ENCODE results near the gene TGFBR3. TPM values are rescaled to one million over a fixed set of nuclear protein-coding genes. Genes with fewer than 3 reads are reported as not detected.

Gene TGFBR3
- total and polyA plus RNA-seq, 7 donors: 1.2 to 170 (median 92.2) TPM

DNA sequence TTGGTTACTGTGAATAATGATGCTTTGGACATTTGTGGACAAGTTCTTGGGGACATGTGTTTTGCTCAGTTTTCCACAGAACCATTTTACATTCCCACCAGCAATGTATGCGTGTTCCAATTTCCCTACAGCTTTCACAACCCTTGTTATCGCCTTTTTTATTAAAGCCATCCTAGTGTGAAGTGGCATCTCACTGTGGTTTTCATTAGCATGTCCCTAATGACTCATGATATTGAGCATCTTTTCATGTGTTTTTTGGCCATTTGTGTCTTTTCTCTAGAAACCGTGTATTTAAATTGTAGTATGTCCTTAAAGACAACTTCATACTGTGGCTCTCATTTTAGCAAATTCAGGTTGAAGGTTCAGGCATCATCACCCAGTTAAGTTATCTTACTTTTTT lies 132.1 kb downstream of the TGFBR3 start:
- TF ChIP-seq POLR2AphosphoS5 (IDR thresholded peaks at IDR 0.05) (no peak), EP300 (IDR thresholded peaks at IDR 0.05) (no peak), POLR2A (IDR thresholded peaks at IDR 0.05) (no peak)
- TF ChIP-seq, protein P1, sequence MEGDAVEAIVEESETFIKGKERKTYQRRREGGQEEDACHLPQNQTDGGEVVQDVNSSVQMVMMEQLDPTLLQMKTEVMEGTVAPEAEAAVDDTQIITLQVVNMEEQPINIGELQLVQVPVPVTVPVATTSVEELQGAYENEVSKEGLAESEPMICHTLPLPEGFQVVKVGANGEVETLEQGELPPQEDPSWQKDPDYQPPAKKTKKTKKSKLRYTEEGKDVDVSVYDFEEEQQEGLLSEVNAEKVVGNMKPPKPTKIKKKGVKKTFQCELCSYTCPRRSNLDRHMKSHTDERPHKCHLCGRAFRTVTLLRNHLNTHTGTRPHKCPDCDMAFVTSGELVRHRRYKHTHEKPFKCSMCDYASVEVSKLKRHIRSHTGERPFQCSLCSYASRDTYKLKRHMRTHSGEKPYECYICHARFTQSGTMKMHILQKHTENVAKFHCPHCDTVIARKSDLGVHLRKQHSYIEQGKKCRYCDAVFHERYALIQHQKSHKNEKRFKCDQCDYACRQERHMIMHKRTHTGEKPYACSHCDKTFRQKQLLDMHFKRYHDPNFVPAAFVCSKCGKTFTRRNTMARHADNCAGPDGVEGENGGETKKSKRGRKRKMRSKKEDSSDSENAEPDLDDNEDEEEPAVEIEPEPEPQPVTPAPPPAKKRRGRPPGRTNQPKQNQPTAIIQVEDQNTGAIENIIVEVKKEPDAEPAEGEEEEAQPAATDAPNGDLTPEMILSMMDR (IDR thresholded peaks at IDR 0.05): no peak
- Histone ChIP-seq H3K27me3 (no peaks in the 10 kb centered on the region), H3K4me1 (peaks cover 0 to 87% (median 78%) of the 10 kb centered on the region in 4 donors), H3K36me3 (no peaks in the 10 kb centered on the region), H3K4me3 (no peak overlapping the region), H3K27ac (peak overlapping the region; percentile 59 to 79 (median 75)), H3K9me3 (no peaks in the 10 kb centered on the region)
- no peak for DNase-seq
- intact Hi-C loops (cut with DNase I): no loop called here
- 80 to 91% methylated on average over 3 of the region's 3 CpGs for WGBS, 2 donors

DNA sequence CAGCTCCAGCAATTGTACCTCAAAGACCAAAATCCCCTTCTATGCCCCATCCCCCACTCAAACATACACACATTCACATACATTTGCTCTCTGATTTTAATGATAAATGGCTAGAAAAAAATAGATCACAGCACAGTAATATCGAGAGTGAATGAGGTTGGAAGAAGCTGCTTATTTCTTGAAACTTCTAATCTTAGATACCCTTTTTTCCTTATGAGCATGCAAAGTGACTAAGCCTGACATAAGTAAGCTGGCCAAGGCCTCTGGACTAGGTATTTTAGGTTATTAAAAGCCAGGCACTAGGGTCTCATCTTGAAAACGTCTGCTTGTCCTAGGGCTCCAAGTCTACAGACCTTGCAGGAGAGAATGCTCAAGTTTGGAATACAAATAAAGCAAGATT lies 133.6 kb downstream of the TGFBR3 start:
- no peak overlapping the region for H3K4me3 ChIP-seq
- TF ChIP-seq EP300 (IDR thresholded peaks at IDR 0.05) (no peak), POLR2AphosphoS5 (IDR thresholded peaks at IDR 0.05) (no peak), POLR2A (IDR thresholded peaks at IDR 0.05) (no peak)
- TF ChIP-seq, protein P1 (IDR thresholded peaks at IDR 0.05): no peak
- 79 to 84% methylated on average over 2 of the region's 2 CpGs for whole genome bisulfite sequencing, 2 donors
- DNase-seq: no peak
- peaks cover 0 to 83% (median 63%) of the 10 kb centered on the region in 4 donors for H3K4me1 ChIP-seq
- H3K27ac ChIP-seq: peak overlapping the region; percentile 64 to 79 (median 75)
- intact Hi-C loops (cut with DNase I): no loop called here
- no peaks in the 10 kb centered on the region for H3K27me3 ChIP-seq
- H3K36me3 ChIP-seq: no peaks in the 10 kb centered on the region
- H3K9me3 ChIP-seq: no peaks in the 10 kb centered on the region

DNA sequence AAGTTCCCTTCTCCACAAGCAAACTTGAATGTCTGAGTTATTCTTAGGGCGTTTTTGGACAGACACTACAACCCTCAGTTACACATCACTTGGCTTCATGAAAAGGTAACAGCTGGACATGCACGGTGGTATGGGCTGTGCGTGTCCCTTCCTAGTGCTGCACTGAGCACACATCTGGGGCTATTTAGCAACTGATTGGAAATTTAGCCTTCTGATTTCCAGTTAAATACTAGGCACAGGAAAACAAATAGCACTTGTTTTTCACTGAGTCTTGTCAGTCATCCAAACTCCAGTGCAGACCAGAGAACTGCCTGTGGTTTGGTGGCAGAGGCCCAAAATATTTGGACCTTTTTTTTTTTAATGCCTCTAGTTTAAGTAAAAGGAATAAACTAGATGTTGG lies 134.7 kb downstream of the TGFBR3 start:
- intact Hi-C loops (cut with DNase I): no loop called here
- H3K27me3 ChIP-seq: no peaks in the 10 kb centered on the region
- H3K4me1 ChIP-seq: peaks cover 0 to 80% (median 59%) of the 10 kb centered on the region in 4 donors
- WGBS, 2 donors: 69 to 77% methylated on average over 3 of the region's 3 CpGs
- no peaks in the 10 kb centered on the region for H3K36me3 ChIP-seq
- H3K27ac ChIP-seq: peak overlapping the region; percentile 64 to 79 (median 75)
- peak; percentile 86 for DNase-seq
- no peak for TF ChIP-seq EP300 (IDR thresholded peaks at IDR 0.05)
- TF ChIP-seq, protein P1 (IDR thresholded peaks at IDR 0.05): no peak
- no peak for TF ChIP-seq POLR2A (IDR thresholded peaks at IDR 0.05)
- peak; percentile 28 to 61 (median 44) for TF ChIP-seq POLR2AphosphoS5 (IDR thresholded peaks at IDR 0.05)
- no peak overlapping the region for H3K4me3 ChIP-seq
- no peaks in the 10 kb centered on the region for H3K9me3 ChIP-seq

DNA sequence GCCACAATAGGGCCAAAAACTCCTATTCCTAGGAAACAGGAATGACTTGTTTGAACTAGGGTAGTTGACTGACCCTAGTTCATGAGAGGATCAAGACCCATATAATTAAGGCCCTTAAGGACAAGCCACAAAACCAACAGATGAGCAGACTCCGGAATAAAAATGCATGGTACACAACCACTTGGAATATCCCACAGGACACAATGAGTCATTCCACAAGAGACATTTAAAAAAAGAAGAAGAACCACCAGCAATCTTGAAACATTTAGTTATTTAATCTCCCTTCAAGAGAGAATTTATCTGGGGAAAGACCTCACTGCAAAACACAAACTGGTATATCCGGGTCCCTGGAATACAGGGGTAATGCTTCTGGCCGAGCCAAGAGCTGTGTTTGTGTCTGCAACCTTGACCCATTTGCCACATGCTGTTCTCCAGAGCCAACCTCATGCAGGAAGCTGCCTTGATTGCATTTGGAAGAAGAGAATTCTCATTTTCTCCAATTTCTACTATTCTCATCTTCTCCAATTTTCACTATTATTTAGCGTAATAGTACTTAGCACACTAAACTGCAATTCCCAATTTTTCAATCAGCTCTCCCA lies 135.5 kb downstream of the TGFBR3 start:
- peaks cover 0 to 82% (median 58%) of the 10 kb centered on the region in 4 donors for H3K4me1 ChIP-seq
- H3K9me3 ChIP-seq: no peaks in the 10 kb centered on the region
- TF ChIP-seq, protein P1 (IDR thresholded peaks at IDR 0.05): no peak
- TF ChIP-seq POLR2AphosphoS5 (IDR thresholded peaks at IDR 0.05): peak in 1 of 4 donors; percentile 31
- no peak overlapping the region for H3K4me3 ChIP-seq
- H3K27ac ChIP-seq: peak overlapping the region; percentile 64 to 79 (median 75)
- H3K27me3 ChIP-seq: no peaks in the 10 kb centered on the region
- DNase-seq: peak; percentile 57
- 79 to 85% methylated on average over 4 of the region's 4 CpGs for WGBS, 2 donors
- H3K36me3 ChIP-seq: no peaks in the 10 kb centered on the region
- intact Hi-C loops (cut with DNase I): no loop called here

DNA sequence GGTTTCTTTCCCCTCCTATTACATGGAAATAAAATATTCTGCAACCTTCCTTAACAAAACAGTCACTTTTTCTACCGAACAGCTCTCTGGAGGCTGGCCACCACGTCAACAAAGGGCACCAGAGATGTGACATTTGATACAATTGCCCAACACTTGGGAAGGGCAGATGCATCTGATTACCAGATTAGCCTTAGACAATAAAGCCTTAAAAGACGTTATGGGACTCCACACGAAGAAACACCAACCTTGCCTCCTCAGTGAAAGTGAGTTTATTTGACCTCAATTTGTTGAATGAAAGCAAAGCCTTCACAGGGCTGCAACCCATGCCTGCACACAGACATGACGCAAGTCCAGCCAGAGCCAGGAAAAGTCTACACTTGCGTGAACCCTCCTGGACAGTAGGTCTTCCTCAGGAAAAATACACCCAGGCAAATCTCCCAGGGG lies 136.1 kb downstream of the TGFBR3 start:
- peak overlapping the region; percentile 64 to 79 (median 75) for H3K27ac ChIP-seq
- no peaks in the 10 kb centered on the region for H3K36me3 ChIP-seq
- no peaks in the 10 kb centered on the region for H3K9me3 ChIP-seq
- no peak overlapping the region for H3K4me3 ChIP-seq
- H3K4me1 ChIP-seq: peaks cover 0 to 82% (median 58%) of the 10 kb centered on the region in 4 donors
- peak; percentile 39 for DNase-seq
- intact Hi-C loops (cut with DNase I): no loop called here
- 76 to 88% methylated on average over 6 of the region's 6 CpGs for WGBS, 2 donors
- H3K27me3 ChIP-seq: no peaks in the 10 kb centered on the region
- no peak for TF ChIP-seq POLR2AphosphoS5 (IDR thresholded peaks at IDR 0.05)
- no peak for TF ChIP-seq POLR2A (IDR thresholded peaks at IDR 0.05)
- no peak for TF ChIP-seq EP300 (IDR thresholded peaks at IDR 0.05)
- TF ChIP-seq, protein P1 (IDR thresholded peaks at IDR 0.05): no peak
